ENCODE data around the gene WNK2.

DNA sequence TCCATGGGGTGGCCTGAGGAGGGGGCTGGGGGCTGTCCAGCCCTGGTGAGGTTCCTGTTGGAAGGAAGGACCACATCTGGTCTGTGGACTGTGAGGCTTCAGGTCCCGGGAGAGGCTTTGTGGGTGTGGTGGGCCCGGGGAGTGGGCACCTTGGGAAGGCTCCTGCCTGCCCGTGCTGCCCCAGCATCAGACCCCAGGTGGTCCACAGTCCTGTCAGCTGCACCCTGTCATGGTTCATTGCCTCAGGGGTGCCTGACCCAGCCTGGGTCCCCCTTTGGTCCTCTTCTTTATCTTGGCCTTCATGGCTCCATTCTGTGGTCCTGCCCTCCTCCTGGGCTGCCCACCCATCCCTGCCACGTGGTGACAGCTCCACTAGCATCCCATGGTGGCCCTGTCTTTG is 36.7 kb downstream of the WNK2 start:
- TF ChIP-seq, protein P1, sequence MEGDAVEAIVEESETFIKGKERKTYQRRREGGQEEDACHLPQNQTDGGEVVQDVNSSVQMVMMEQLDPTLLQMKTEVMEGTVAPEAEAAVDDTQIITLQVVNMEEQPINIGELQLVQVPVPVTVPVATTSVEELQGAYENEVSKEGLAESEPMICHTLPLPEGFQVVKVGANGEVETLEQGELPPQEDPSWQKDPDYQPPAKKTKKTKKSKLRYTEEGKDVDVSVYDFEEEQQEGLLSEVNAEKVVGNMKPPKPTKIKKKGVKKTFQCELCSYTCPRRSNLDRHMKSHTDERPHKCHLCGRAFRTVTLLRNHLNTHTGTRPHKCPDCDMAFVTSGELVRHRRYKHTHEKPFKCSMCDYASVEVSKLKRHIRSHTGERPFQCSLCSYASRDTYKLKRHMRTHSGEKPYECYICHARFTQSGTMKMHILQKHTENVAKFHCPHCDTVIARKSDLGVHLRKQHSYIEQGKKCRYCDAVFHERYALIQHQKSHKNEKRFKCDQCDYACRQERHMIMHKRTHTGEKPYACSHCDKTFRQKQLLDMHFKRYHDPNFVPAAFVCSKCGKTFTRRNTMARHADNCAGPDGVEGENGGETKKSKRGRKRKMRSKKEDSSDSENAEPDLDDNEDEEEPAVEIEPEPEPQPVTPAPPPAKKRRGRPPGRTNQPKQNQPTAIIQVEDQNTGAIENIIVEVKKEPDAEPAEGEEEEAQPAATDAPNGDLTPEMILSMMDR (IDR thresholded peaks at IDR 0.05; ENCODE audit: insufficient read depth, low read length, poor library complexity, severe bottlenecking): no peak
- TF ChIP-seq EZH2phosphoT487 (conservative IDR thresholded peaks at IDR 0.05; ENCODE audit: low read length): no peak
